ENCODE data around the gene PDE11A. TPM values are rescaled to one million over a fixed set of nuclear protein-coding genes. Genes with fewer than 3 reads are reported as not detected.

PDE11A gene
- total and polyA plus RNA-seq, 2 of the 8 experiments (the other 6 are each of a cell fraction or from before 2014, with no cell fraction given): 0.19 to 0.23 TPM

DNA sequence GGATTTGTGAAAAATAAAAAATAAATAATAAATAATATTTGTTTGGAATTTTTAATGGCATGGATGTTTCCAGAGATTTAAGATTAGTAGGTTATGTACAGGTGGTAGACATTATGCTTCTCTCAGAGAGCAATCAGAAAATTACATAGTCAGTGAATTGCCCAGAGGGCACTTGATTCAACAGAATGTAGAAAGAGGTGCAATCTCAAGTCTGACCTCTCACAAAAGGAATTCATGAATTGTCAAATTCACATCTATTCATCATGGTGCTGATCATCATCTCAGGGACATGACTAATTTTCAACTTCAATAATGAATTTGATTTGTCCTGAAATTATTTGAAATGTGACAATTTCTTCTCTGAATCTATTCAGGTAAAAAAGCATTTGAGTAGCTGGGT, 172.5 kb downstream of the PDE11A start:
- Histone ChIP-seq H3K4me2 (ENCODE audit: insufficient read depth in 1 of 2, low read depth in 2 of 2, low read length in 2 of 2) (no peak overlapping the region), H3K36me3 (ENCODE audit: control insufficient read depth in 2 of 4, insufficient read depth in 4 of 4, low read length in 3 of 4) (no peaks in the 10 kb centered on the region), H4K5ac (ENCODE audit: insufficient read length, low read depth, low read length) (no peak overlapping the region), H3K4me3 (ENCODE audit: extremely low read depth in 1 of 4, insufficient read depth in 2 of 4, low read depth in 3 of 4, low read length in 4 of 4) (no peak overlapping the region), H3K9ac (replicated peaks in 1 of 4; ENCODE audit: extremely low read depth in 1 of 4, low read depth in 3 of 4, low read length in 3 of 4) (no peak overlapping the region), H3K23me2 (ENCODE audit: low read depth, low read length) (no peaks in the 10 kb centered on the region), H4K91ac (replicated peaks; ENCODE audit: insufficient read length, low read length) (no peak overlapping the region), H4K8ac (ENCODE audit: extremely low read depth, insufficient read depth, low read length) (no peak overlapping the region), H3K18ac (ENCODE audit: extremely low read depth, low read length) (no peak overlapping the region), H3K27me3 (replicated peaks in 1 of 4; ENCODE audit: control insufficient read depth in 3 of 4, extremely low read depth in 1 of 4, insufficient read depth in 3 of 4, low read length in 3 of 4) (no peaks in the 10 kb centered on the region; a peak in 1 of 7 replicates), H3K4ac (replicated peaks; ENCODE audit: insufficient read length, low read depth, low read length) (no peak overlapping the region), H3K9me3 (ENCODE audit: insufficient read depth in 2 of 2, low read depth in 1 of 2, low read length in 1 of 2) (no peaks in the 10 kb centered on the region), H3K79me2 (ENCODE audit: control insufficient read depth in 1 of 2, insufficient read depth in 2 of 2, low read length in 2 of 2) (no peaks in the 10 kb centered on the region), H2BK15ac (ENCODE audit: low read length) (no peak overlapping the region), H3K27ac (ENCODE audit: low read depth, low read length) (no peak overlapping the region), H2BK12ac (ENCODE audit: low read depth, low read length) (no peak overlapping the region), H3K4me1 (replicated peaks in 1 of 4; ENCODE audit: control insufficient read depth in 3 of 4, insufficient read depth in 4 of 4, low read length in 3 of 4) (no peaks in the 10 kb centered on the region; a peak in 1 of 7 replicates), H3K56ac (replicated peaks; ENCODE audit: insufficient read length, low read depth, low read length) (no peak overlapping the region), H2BK120ac (replicated peaks; ENCODE audit: low read depth, low read length) (no peak overlapping the region), H3K79me1 (ENCODE audit: low read depth, low read length) (no peaks in the 10 kb centered on the region), H4K20me1 (replicated peaks in 1 of 2; ENCODE audit: control insufficient read depth in 1 of 2, insufficient read depth in 2 of 2, low read length in 2 of 2) (no peaks in the 10 kb centered on the region), H3K23ac (ENCODE audit: insufficient read length) (no peak overlapping the region), H2AK5ac (ENCODE audit: low read depth, low read length) (no peak overlapping the region), H2BK5ac (ENCODE audit: low read depth, low read length) (no peak overlapping the region), H3K14ac (ENCODE audit: insufficient read length) (no peak overlapping the region), H2BK20ac (ENCODE audit: low read length) (no peak overlapping the region), H2AFZ (ENCODE audit: low read length) (no peak overlapping the region)
- no peak for TF ChIP-seq RBBP5 (IDR thresholded peaks at IDR 0.05; ENCODE audit: borderline replicate concordance, low read depth, low read length)
- TF ChIP-seq, protein P1, sequence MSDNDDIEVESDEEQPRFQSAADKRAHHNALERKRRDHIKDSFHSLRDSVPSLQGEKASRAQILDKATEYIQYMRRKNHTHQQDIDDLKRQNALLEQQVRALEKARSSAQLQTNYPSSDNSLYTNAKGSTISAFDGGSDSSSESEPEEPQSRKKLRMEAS (IDR thresholded peaks at IDR 0.05): no peak
- FAIRE-seq (no peak), DNase-seq (ENCODE audit: low read depth in 1 of 2, low spot score in 2 of 2) (no peak)
- ChIA-PET POLR2A (ENCODE audit: partially characterized antibody) (interaction anchor here (1.2 kb wide), 1 partner anchor 12 kb away, joined by 3 read pairs; no protein-coding TSS in a partner anchor), CTCF (ENCODE audit: partially characterized antibody) (no interaction called here)

All from H1 (cell line).